NB4 (cell line): ENCODE results near the gene UST.

Source experiments
- MYC ChIP-seq: IDR thresholded peaks from 2 replicates; pipeline ENCODE4 v1.6.1; 2011; ENCODE audit warnings: low read depth, low read length
- POLR2A ChIP-seq: IDR thresholded peaks from 2 replicates; pipeline ENCODE4 v1.6.1; 2011; ENCODE audit warnings: mild to moderate bottlenecking; ENCODE audit not compliant: insufficient read length; ENCODE audit errors: extremely low read depth
- TF ChIP-seq, protein P1 (sequence below): IDR thresholded peaks from one replicate; pipeline ENCODE4 v1.5.1; 2012; ENCODE audit warnings: low read depth, low read length
- TF ChIP-seq, protein P2 (sequence below): IDR thresholded peaks from 2 replicates; pipeline ENCODE4 v1.6.1; 2011; ENCODE audit warnings: low read depth, low read length

DNA sequence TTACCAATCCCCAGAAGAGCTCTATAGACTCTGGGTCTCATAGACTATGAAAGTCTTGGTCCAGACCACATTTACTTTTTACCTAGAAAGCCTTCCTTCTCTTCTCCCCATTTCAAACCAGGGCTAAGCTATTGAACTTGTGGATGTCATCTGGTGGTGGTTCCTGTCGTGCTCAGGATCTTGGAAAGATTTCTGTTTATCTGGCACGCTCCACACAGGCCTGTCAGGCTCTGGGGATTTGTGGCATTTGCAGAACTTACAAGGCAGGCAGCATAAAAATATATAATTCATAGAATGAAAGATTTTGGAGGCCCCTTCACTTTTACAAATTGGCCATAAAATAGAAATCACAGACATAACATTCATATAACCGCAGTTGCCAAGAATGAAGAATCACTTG lies 188.1 kb downstream of the UST start:
- TF ChIP-seq POLR2A (no peak), MYC (no peak)
- TF ChIP-seq, protein P1, sequence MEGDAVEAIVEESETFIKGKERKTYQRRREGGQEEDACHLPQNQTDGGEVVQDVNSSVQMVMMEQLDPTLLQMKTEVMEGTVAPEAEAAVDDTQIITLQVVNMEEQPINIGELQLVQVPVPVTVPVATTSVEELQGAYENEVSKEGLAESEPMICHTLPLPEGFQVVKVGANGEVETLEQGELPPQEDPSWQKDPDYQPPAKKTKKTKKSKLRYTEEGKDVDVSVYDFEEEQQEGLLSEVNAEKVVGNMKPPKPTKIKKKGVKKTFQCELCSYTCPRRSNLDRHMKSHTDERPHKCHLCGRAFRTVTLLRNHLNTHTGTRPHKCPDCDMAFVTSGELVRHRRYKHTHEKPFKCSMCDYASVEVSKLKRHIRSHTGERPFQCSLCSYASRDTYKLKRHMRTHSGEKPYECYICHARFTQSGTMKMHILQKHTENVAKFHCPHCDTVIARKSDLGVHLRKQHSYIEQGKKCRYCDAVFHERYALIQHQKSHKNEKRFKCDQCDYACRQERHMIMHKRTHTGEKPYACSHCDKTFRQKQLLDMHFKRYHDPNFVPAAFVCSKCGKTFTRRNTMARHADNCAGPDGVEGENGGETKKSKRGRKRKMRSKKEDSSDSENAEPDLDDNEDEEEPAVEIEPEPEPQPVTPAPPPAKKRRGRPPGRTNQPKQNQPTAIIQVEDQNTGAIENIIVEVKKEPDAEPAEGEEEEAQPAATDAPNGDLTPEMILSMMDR, result no peak
- TF ChIP-seq, protein P2, sequence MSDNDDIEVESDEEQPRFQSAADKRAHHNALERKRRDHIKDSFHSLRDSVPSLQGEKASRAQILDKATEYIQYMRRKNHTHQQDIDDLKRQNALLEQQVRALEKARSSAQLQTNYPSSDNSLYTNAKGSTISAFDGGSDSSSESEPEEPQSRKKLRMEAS, result no peak
